Endometrial microvascular endothelial cells (primary cell): Measurements from ENCODE around the gene INPP4B. TPM values are rescaled to one million over a fixed set of nuclear protein-coding genes. Genes with fewer than 3 reads are reported as not detected.

ENCODE experiments used
- in situ Hi-C: cut with HindIII; loops from 2 replicates; pipeline ENCODE4 v1.10.0; 2017; ENCODE audit warnings: low sequenced_read_pairs, low pct_unique_long_range_greater_than_20kb; ENCODE audit errors: inconsistent ontology term
- total RNA-seq: library from RNA; depleted of rRNA; stranded (reverse); fragments of >200 nt; gene quantifications from one replicate; pipeline ENCODE4 v1.2.3, GENCODE V29; 2015; ENCODE audit errors: inconsistent ontology term

The INPP4B gene
- total RNA-seq, 1 donor from 2014 or later = 0.46 TPM

- in situ Hi-C loops = no loop called here
Observed at GRCh38 chr4:142452161-142452855, 393.8 kb downstream of the INPP4B start.

GRCh38 chr4:142449771-142450373, 396.2 kb downstream of the INPP4B start:
- in situ Hi-C loops = no loop called here

GRCh38 chr4:142447009-142447408, 399.1 kb downstream of the INPP4B start:
- in situ Hi-C loops = no loop called here

- in situ Hi-C loops = no loop called here
Observed at GRCh38 chr4:142443469-142443868, 402.6 kb downstream of the INPP4B start.

- in situ Hi-C loops = no loop called here
Observed at GRCh38 chr4:142440093-142440492, 406.0 kb downstream of the INPP4B start.

- in situ Hi-C loops = no loop called here
Observed at GRCh38 chr4:142435599-142436235, 410.4 kb downstream of the INPP4B start.

- in situ Hi-C loops = no loop called here
Observed at GRCh38 chr4:142434519-142435224, 411.4 kb downstream of the INPP4B start.

GRCh38 chr4:142428715-142429114, 417.4 kb downstream of the INPP4B start:
- in situ Hi-C loops = no loop called here

GRCh38 chr4:142427456-142427855, 418.6 kb downstream of the INPP4B start:
- in situ Hi-C loops = no loop called here

GRCh38 chr4:142423861-142424260, 422.2 kb downstream of the INPP4B start:
- in situ Hi-C loops = no loop called here

- in situ Hi-C loops = no loop called here
Observed at GRCh38 chr4:142420311-142421095, 425.6 kb downstream of the INPP4B start.

GRCh38 chr4:142419712-142420111, 426.4 kb downstream of the INPP4B start:
- in situ Hi-C loops = no loop called here

- in situ Hi-C loops = no loop called here
Observed at GRCh38 chr4:142418697-142419096, 427.4 kb downstream of the INPP4B start.

GRCh38 chr4:142416711-142417275, 429.3 kb downstream of the INPP4B start:
- in situ Hi-C loops = no loop called here

- in situ Hi-C loops = no loop called here
Observed at GRCh38 chr4:142416121-142416520, 430.0 kb downstream of the INPP4B start.

GRCh38 chr4:142414366-142414990, 431.6 kb downstream of the INPP4B start:
- in situ Hi-C loops = no loop called here

GRCh38 chr4:142413485-142413884, 432.6 kb downstream of the INPP4B start:
- in situ Hi-C loops = no loop called here

- in situ Hi-C loops = no loop called here
Observed at GRCh38 chr4:142411993-142412392, 434.1 kb downstream of the INPP4B start.
